GM10266 (cell line): ENCODE data around the gene ATXN1.

Experiments
- DNase-seq: peaks from one replicate; pipeline ENCODE4 v3.0.0; 2012; ENCODE audit errors: extremely low spot score
- CTCF ChIP-seq: IDR thresholded peaks from 2 replicates; pipeline ENCODE4 v1.5.1; 2012; ENCODE audit warnings: mild to moderate bottlenecking, low read depth; ENCODE audit not compliant: control insufficient read depth, insufficient read depth; ENCODE audit errors: missing control alignments

Gene ATXN1

DNA sequence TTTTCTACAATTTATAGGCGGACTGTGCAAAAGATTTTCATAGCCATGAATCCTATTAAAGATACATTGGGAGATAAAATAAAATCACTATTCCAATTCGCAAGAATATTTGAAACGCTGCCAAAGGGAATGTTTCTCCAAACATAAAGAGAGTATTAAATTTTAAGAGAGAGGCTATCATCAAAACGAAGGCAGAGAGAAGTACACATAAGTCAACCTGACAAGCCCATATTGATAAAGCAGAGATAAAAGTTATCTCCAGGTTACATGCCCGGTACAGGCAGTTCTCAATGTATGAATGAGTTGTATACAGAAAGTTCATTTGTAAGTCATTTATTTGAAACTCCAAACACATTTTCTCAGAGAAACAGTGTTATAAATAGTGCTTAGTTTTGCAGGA, 193.1 kb downstream of the ATXN1 start:
- no peak for TF ChIP-seq CTCF
- DNase-seq, result no peak

DNA sequence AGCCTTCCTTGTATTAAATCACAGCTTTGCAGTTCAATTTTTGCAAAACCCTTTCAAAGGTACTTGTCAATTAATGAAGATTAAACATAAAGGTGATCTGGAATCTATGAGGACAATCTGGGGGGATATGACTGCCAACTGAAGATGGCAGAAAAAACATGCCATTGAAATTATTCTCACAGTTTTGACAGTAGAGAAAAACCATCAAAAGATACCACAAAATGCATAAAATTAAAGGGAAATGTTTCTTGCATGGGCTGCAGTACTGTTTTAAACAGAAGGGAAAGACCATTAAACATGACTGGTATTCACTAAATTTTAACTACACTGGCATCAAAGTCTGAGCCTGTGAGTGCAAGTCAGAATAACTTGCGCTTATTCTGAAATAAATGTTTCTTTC, 194.2 kb downstream of the ATXN1 start:
- no peak for TF ChIP-seq CTCF
- DNase-seq, result no peak

DNA sequence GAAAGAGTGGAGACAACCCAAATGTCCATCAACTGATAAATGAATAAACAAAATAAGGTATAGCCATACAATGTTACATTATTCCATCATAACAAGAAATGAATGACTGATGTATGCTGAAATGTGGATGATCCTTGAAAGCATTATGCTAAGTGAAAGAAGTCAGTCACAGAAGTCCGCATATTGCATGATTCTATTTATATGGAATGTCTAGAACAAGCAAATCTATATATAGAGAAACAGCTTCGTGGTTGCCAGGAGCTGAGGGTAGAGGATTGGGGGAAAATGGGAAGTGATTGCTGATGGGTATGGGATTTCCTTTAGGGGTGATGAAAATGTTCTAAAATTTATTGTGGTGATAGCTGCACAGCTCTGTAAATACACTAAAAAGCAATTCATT, 196.8 kb downstream of the ATXN1 start:
- no peak for TF ChIP-seq CTCF

DNA sequence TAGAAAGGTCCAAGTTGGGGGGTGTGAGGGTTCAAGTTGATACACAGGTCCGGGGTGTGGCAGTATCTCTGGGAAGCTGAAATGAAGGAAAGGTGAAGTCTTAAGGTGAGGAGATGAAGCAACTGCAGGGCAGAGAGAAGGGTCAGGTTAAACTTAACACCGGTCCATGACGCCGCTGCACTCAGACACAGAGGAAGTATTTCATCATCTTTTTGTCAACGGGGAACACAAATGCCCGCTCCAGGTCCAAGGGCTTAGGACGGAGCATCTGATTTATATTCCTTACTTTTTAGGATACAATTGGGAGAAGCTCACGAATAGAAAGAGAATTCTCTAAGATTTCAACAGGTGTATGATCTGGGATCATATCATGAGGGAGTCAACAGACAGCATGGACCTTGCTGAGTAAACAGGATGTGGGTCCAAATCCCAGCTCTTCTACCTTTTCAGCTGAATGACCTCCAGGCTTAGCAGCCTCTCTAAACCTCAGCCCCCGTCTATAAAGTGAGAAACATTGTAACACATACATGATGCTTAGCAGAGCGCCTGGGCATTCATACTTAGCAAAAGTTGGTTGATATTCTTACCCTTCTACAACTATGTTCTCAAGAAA, 197.5 kb downstream of the ATXN1 start:
- no peak for DNase-seq
- TF ChIP-seq CTCF, result no peak

More for the DNA sequence above, 196.8 kb downstream of the ATXN1 start:
- no peak for DNase-seq

GRCh38 chr6:16562498-16562897, 198.8 kb downstream of the ATXN1 start:
- DNase-seq, result no peak
- TF ChIP-seq CTCF, result no peak

GRCh38 chr6:16559071-16559470, 202.2 kb downstream of the ATXN1 start:
- no peak for TF ChIP-seq CTCF
- no peak for DNase-seq

DNA sequence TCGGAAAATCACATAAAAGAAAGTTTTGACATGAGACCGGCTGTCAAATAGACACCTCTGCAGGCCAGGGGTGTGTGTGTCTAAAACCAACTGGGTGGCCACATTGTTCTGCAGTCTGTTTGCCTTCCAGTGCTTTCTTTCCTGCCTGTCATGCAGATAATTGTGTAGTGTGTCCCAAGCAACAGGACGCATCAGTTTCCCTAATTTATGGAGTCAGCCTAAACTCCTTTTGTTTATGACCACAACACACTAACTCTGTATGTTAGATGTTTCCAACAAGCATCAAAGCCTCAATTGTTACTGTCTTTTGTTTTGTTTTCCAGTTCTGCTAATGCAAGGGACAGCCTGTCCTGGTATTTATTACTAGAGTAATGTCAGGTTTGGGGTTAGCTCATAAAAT, 205.7 kb downstream of the ATXN1 start:
- TF ChIP-seq CTCF, result no peak
- no peak for DNase-seq
